Mucosa of descending colon (tissue), 3 donors: Measurements from ENCODE around the gene GET3. TPM values are rescaled to one million over a fixed set of nuclear protein-coding genes. Genes with fewer than 3 reads are reported as not detected.

Experiments
- ATAC-seq: fragments of 200-7000 bp; cut with Tn5 transposase; one replicate; pipeline ENCODE4 v1.9.1; 2020; ENCODE audit warnings: mild to moderate bottlenecking, moderate library complexity
- DNase-seq, 3 donors: peaks; one replicate each; pipeline ENCODE4 v3.0.0-alpha.2; 2020
- H3K36me3 ChIP-seq: fragments of 200-600 bp; one replicate; pipeline ENCODE4 v1.8.0; 2021; ENCODE audit warnings: low read depth, mild to moderate bottlenecking
- H3K4me1 ChIP-seq: fragments of 200-600 bp; one replicate; pipeline ENCODE4 v1.8.0; 2021; ENCODE audit warnings: low read depth, mild to moderate bottlenecking
- H3K4me3 ChIP-seq: fragments of 200-600 bp; one replicate; pipeline ENCODE4 v1.8.0; 2021; ENCODE audit warnings: mild to moderate bottlenecking
- H3K9me3 ChIP-seq: fragments of 200-600 bp; one replicate; pipeline ENCODE4 v1.8.0; 2021; ENCODE audit warnings: mild to moderate bottlenecking
- CTCF ChIP-seq: fragments of 200-600 bp; IDR thresholded peaks from one replicate; pipeline ENCODE4 v1.8.0; 2022; ENCODE audit warnings: antibody characterized with exemption, mild to moderate bottlenecking
- intact Hi-C, 2 donors: fragments of 100-400 bp; cut with DNase I in 1 of 2; cut with micrococcal nuclease in 1 of 2; formaldehyde crosslinking; loops; one replicate each; pipeline versions ENCODE4 v1.11.0 to v1.11.1; 2022; cut with DNase I, micrococcal nuclease
- total RNA-seq, 3 donors: library from RNA; stranded (reverse); fragmentation: NEBNext Ultra II Directional in 2 of 3; extraction: Animal tissue kit (Norgen Biotek cat#: 25700) in 2 of 3; gene quantifications; one replicate each; pipeline versions ENCODE4 v1.2.1 to v1.2.4, GENCODE V29; 2021 to 2023
- donor health status: DM: no; HTN: no; CAD: no; lungs with moderate emphysema.
- donor health status: DM: no; HTN: no; CAD: no.
- donor health status: DM: no; HTN: yes; CAD: no.

GET3 gene
- total RNA-seq, 3 donors from 2014 or later = 44.8 to 70.5 (median 50.0) TPM

GRCh38 chr19:12726988-12727316 is 10.3 kb upstream of the GET3 start:
- H3K4me3 ChIP-seq = no peak overlapping the region
- H3K36me3 ChIP-seq = peaks cover 11% of the 10 kb centered on the region
- ATAC-seq = no peak
- no peaks in the 10 kb centered on the region for H3K9me3 ChIP-seq
- no peak for TF ChIP-seq CTCF
- peaks cover 12% of the 10 kb centered on the region for H3K4me1 ChIP-seq
- intact Hi-C loops = no loop called here
- DNase-seq = no peak

- H3K9me3 ChIP-seq = no peaks in the 10 kb centered on the region
- no peak overlapping the region for H3K4me3 ChIP-seq
- peaks cover 18% of the 10 kb centered on the region for H3K4me1 ChIP-seq
- no peak for ATAC-seq
- no peak for TF ChIP-seq CTCF
- DNase-seq = no peak
- H3K36me3 ChIP-seq = peaks cover 11% of the 10 kb centered on the region
- intact Hi-C loops = no loop called here
Observed at GRCh38 chr19:12727745-12728433, 9.4 kb upstream of the GET3 start.

GRCh38 chr19:12730064-12730463 is 7.2 kb upstream of the GET3 start:
- H3K36me3 ChIP-seq = peaks cover 11% of the 10 kb centered on the region
- no peaks in the 10 kb centered on the region for H3K9me3 ChIP-seq
- intact Hi-C loops = no loop called here
- H3K4me1 ChIP-seq = peaks cover 19% of the 10 kb centered on the region
- TF ChIP-seq CTCF = no peak
- ATAC-seq = no peak
- H3K4me3 ChIP-seq = no peak overlapping the region
- DNase-seq = no peak

GRCh38 chr19:12731337-12731736 is 6.0 kb upstream of the GET3 start:
- peaks cover 21% of the 10 kb centered on the region for H3K4me1 ChIP-seq
- ATAC-seq (no peak), DNase-seq (no peak)
- intact Hi-C loops = no loop called here
- no peak overlapping the region for H3K4me3 ChIP-seq
- H3K9me3 ChIP-seq = no peaks in the 10 kb centered on the region
- peaks cover 11% of the 10 kb centered on the region for H3K36me3 ChIP-seq
- TF ChIP-seq CTCF = no peak

- Histone ChIP-seq H3K4me1 (peaks cover 33% of the 10 kb centered on the region), H3K4me3 (peak overlapping the region; percentile 68), H3K9me3 (no peaks in the 10 kb centered on the region), H3K36me3 (peaks cover 11% of the 10 kb centered on the region)
- no peak for ATAC-seq
- no peak for TF ChIP-seq CTCF
- intact Hi-C loops = no loop called here
- DNase-seq = peak in 1 of 3 donors; percentile 22
Observed at GRCh38 chr19:12733369-12734214, 3.7 kb upstream of the GET3 start.
